Endothelial cell (in vitro differentiated cells): ENCODE measurements around the gene NFXL1. TPM values are rescaled to one million over a fixed set of nuclear protein-coding genes. Genes with fewer than 3 reads are reported as not detected.

Experiments
- DNase-seq: peaks from one replicate; pipeline ENCODE4 v3.0.0; 2021; ENCODE audit warnings: low spot score
- H3K27ac Mint-ChIP-seq: one replicate; pipeline ENCODE4 v1.8.0; 2021; ENCODE audit warnings: mixed read lengths, inconsistent platforms; ENCODE audit not compliant: unreplicated experiment
- H3K27me3 Mint-ChIP-seq: one replicate; pipeline ENCODE4 v1.8.0; 2021; ENCODE audit warnings: mild to moderate bottlenecking, moderate library complexity, mixed read lengths, inconsistent platforms; ENCODE audit not compliant: unreplicated experiment
- H3K36me3 Mint-ChIP-seq: one replicate; pipeline ENCODE4 v1.8.0; 2021; ENCODE audit warnings: mild to moderate bottlenecking, low read depth, mixed read lengths, inconsistent platforms; ENCODE audit not compliant: unreplicated experiment
- H3K4me1 Mint-ChIP-seq: one replicate; pipeline ENCODE4 v1.8.0; 2021; ENCODE audit warnings: mild to moderate bottlenecking, mixed read lengths, inconsistent platforms; ENCODE audit not compliant: unreplicated experiment
- H3K4me3 Mint-ChIP-seq: one replicate; pipeline ENCODE4 v1.8.0; 2021; ENCODE audit warnings: mild to moderate bottlenecking, mixed read lengths, inconsistent platforms; ENCODE audit not compliant: unreplicated experiment
- H3K9me3 Mint-ChIP-seq: one replicate; pipeline ENCODE4 v1.8.0; 2021; ENCODE audit warnings: mixed read lengths, inconsistent platforms; ENCODE audit not compliant: unreplicated experiment
- CTCF ChIP-seq: fragments of 200-600 bp; sonication (generic); IDR thresholded peaks from one replicate; pipeline ENCODE4 v1.5.0; 2021; ENCODE audit warnings: antibody characterized with exemption; ENCODE audit not compliant: unreplicated experiment
- total RNA-seq: library from RNA; stranded (reverse); fragmentation: NEBNext Ultra II Directional; extraction: Animal tissue kit (Norgen Biotek cat#: 25700); gene quantifications from one replicate; pipeline ENCODE4 v1.2.1, GENCODE V29; 2021; ENCODE audit not compliant: unreplicated experiment

Gene NFXL1
- total RNA-seq, 1 donor from 2014 or later, result 20.0 TPM

- Mint-ChIP-seq H3K9me3 (no peaks in the 10 kb centered on the region), H3K4me1 (no peaks in the 10 kb centered on the region), H3K27ac (no peak overlapping the region), H3K27me3 (peaks cover 2% of the 10 kb centered on the region), H3K4me3 (no peak overlapping the region), H3K36me3 (no peaks in the 10 kb centered on the region)
- DNase-seq, result no peak
- no peak for TF ChIP-seq CTCF
Measured at GRCh38 chr4:47942081-47942819, 27.9 kb upstream of the NFXL1 start.

- Mint-ChIP-seq H3K4me3 (no peak overlapping the region), H3K36me3 (no peaks in the 10 kb centered on the region), H3K9me3 (no peaks in the 10 kb centered on the region), H3K27ac (no peak overlapping the region), H3K4me1 (no peaks in the 10 kb centered on the region), H3K27me3 (peaks cover 2% of the 10 kb centered on the region)
- TF ChIP-seq CTCF, result no peak
- no peak for DNase-seq
Measured at GRCh38 chr4:47939456-47939855, 25.1 kb upstream of the NFXL1 start.

GRCh38 chr4:47936336-47936735, 22.0 kb upstream of the NFXL1 start:
- Mint-ChIP-seq H3K4me1 (no peaks in the 10 kb centered on the region), H3K9me3 (no peaks in the 10 kb centered on the region), H3K27me3 (no peaks in the 10 kb centered on the region), H3K36me3 (no peaks in the 10 kb centered on the region), H3K4me3 (no peak overlapping the region), H3K27ac (no peak overlapping the region)
- no peak for TF ChIP-seq CTCF
- no peak for DNase-seq

- Mint-ChIP-seq H3K9me3 (no peaks in the 10 kb centered on the region), H3K36me3 (no peaks in the 10 kb centered on the region), H3K4me1 (no peaks in the 10 kb centered on the region), H3K4me3 (no peak overlapping the region), H3K27me3 (no peaks in the 10 kb centered on the region), H3K27ac (no peak overlapping the region)
- peak; percentile 80 for TF ChIP-seq CTCF
- no peak for DNase-seq
Measured at GRCh38 chr4:47933840-47934239, 19.5 kb upstream of the NFXL1 start.

GRCh38 chr4:47930971-47931804, 16.8 kb upstream of the NFXL1 start:
- no peak for DNase-seq
- peaks cover 6% of the 10 kb centered on the region for H3K4me1 Mint-ChIP-seq
- H3K27me3 Mint-ChIP-seq, result peaks cover 4% of the 10 kb centered on the region
- H3K27ac Mint-ChIP-seq, result no peak overlapping the region
- H3K36me3 Mint-ChIP-seq, result no peaks in the 10 kb centered on the region
- no peaks in the 10 kb centered on the region for H3K9me3 Mint-ChIP-seq
- H3K4me3 Mint-ChIP-seq, result no peak overlapping the region
- TF ChIP-seq CTCF, result no peak
